ENCODE measurements around the gene RNASE2.
A peak's percentile ranks its signal among the peaks of the same experiment; 100 is the strongest.

Gene RNASE2

DNA sequence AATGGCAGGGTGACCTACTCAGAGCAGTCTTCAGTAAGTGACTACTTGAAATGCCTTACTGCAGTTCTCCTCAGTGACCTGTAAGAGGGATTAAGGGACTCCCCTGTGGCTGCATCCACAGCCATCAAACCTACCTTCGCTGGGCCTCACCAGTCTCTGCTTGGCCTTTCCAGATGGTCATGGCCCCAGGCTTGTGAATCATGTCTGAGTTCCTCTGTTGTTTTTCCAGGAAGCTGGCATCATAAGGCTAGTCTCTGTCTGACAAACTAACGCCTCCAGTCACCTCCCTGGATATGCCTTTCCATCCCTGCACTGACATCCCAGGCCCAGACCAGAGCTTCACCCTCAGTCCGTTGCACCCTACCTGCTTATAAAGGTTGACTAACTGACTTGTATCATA, 14.0 kb downstream of the RNASE2 start:
- H3K4me1 ChIP-seq: no peaks in the 10 kb centered on the region
- H2AFZ ChIP-seq: no peak overlapping the region
- no peak overlapping the region for H3K9ac ChIP-seq
- TF ChIP-seq, protein P1, sequence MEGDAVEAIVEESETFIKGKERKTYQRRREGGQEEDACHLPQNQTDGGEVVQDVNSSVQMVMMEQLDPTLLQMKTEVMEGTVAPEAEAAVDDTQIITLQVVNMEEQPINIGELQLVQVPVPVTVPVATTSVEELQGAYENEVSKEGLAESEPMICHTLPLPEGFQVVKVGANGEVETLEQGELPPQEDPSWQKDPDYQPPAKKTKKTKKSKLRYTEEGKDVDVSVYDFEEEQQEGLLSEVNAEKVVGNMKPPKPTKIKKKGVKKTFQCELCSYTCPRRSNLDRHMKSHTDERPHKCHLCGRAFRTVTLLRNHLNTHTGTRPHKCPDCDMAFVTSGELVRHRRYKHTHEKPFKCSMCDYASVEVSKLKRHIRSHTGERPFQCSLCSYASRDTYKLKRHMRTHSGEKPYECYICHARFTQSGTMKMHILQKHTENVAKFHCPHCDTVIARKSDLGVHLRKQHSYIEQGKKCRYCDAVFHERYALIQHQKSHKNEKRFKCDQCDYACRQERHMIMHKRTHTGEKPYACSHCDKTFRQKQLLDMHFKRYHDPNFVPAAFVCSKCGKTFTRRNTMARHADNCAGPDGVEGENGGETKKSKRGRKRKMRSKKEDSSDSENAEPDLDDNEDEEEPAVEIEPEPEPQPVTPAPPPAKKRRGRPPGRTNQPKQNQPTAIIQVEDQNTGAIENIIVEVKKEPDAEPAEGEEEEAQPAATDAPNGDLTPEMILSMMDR (IDR thresholded peaks at IDR 0.05): no peak
- H3K27me3 ChIP-seq (ENCODE audit: control insufficient read depth, insufficient read depth, low read length): no peaks in the 10 kb centered on the region
- H3K27ac ChIP-seq: no peak overlapping the region
- no peaks in the 10 kb centered on the region for H3K79me2 ChIP-seq
- H3K36me3 ChIP-seq (ENCODE audit: control insufficient read depth, insufficient read depth, low read length): no peaks in the 10 kb centered on the region
- no peak overlapping the region for H3K4me2 ChIP-seq (ENCODE audit: low read length)
- H3K9me3 ChIP-seq (ENCODE audit: control insufficient read depth, low read length): no peaks in the 10 kb centered on the region
- no peak overlapping the region for H3K4me3 ChIP-seq (ENCODE audit: low read depth, low read length)

DNA sequence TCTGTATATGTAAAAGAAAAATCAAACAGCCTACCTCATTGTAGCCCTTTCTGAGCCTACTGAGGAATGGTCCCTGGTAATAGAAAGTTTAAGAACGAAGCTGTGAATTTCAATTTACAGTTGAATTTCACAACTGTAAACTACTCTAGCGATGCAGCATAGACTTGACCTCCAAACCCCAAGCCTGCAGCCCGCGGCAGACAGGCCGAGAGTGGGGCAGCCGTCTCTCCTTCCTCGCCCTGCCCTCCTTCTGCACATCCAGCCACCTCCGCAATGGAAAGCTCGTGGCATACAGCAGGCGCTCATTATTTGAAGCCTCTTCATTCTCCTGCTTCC, 15.3 kb downstream of the RNASE2 start:
- H3K27ac ChIP-seq: no peak overlapping the region
- TF ChIP-seq, protein P1 (IDR thresholded peaks at IDR 0.05): no peak
- no peaks in the 10 kb centered on the region for H3K36me3 ChIP-seq (ENCODE audit: control insufficient read depth, insufficient read depth, low read length)
- H3K4me1 ChIP-seq: no peaks in the 10 kb centered on the region
- no peaks in the 10 kb centered on the region for H3K27me3 ChIP-seq (ENCODE audit: control insufficient read depth, insufficient read depth, low read length)
- no peak overlapping the region for H3K9ac ChIP-seq
- no peaks in the 10 kb centered on the region for H3K79me2 ChIP-seq
- peak overlapping the region; percentile 89 for H3K4me2 ChIP-seq (ENCODE audit: low read length)
- H2AFZ ChIP-seq: peak overlapping the region; percentile 89
- H3K4me3 ChIP-seq (ENCODE audit: low read depth, low read length): no peak overlapping the region
- H3K9me3 ChIP-seq (ENCODE audit: control insufficient read depth, low read length): no peaks in the 10 kb centered on the region

DNA sequence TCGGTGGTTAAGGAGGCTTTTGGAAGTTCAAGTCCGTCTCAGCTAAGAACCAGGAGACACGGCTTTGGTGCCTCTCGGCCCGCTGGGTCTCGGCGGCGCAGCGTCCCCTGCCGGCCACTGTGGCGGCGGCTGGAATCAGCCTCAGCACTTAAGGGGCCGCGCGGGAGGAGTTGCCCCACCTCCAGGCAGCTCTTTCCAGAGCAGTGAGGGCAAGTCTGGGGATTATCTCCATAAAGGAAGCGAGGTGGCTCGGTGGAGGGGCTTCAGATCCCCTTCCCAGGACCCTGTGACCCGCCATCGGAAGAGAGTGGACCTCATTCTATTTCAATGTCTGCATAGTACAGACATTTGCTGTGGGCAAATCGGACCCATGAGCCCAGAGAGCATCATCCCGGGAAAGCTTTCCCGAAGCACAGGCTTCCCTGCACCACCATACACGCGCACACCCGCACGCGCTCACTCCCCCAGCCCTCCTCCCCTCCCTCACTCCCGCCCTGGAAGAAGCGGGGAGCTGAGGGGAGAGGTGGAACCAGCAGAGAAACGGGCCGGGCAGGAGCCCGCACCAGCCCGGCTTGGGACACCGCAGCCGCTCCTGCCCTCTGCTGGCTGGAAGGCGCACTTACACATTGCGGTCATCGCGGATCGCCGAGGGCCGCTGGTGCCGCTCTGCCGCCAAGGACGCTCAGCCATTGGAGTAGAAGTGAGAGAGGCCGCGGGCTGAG, 15.9 kb downstream of the RNASE2 start:
- Histone ChIP-seq H3K27me3 (ENCODE audit: control insufficient read depth, insufficient read depth, low read length) (no peaks in the 10 kb centered on the region), H3K9ac (no peak overlapping the region), H3K27ac (peak overlapping the region; percentile 13), H3K36me3 (ENCODE audit: control insufficient read depth, insufficient read depth, low read length) (no peaks in the 10 kb centered on the region), H2AFZ (peak overlapping the region; percentile 89), H3K4me1 (no peaks in the 10 kb centered on the region), H3K79me2 (no peaks in the 10 kb centered on the region), H3K9me3 (ENCODE audit: control insufficient read depth, low read length) (no peaks in the 10 kb centered on the region), H3K4me2 (ENCODE audit: low read length) (peak overlapping the region; percentile 89), H3K4me3 (ENCODE audit: low read depth, low read length) (peak overlapping the region; percentile 62)
- TF ChIP-seq, protein P1 (IDR thresholded peaks at IDR 0.05): peak; percentile 83

DNA sequence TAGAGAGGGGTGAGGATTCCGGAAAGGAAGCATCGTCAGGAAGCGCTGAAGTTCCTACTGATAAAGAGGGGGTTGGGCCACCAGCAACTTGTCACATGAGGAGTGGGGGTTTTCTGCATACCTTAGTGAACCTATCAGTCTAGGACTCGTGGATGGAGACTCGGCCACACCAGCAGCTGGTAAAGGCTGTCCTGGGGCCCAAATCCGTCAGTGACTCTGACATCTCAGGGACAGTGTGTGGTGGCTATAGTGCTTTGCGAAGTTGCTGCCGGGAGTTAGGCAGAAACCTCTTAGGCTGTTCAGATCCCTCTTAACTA, 16.4 kb downstream of the RNASE2 start:
- Histone ChIP-seq H3K4me3 (ENCODE audit: low read depth, low read length) (peak overlapping the region; percentile 62), H3K79me2 (no peaks in the 10 kb centered on the region), H3K9me3 (ENCODE audit: control insufficient read depth, low read length) (no peaks in the 10 kb centered on the region), H3K4me2 (ENCODE audit: low read length) (peak overlapping the region; percentile 89), H3K27me3 (ENCODE audit: control insufficient read depth, insufficient read depth, low read length) (no peaks in the 10 kb centered on the region), H2AFZ (peak overlapping the region; percentile 89), H3K36me3 (ENCODE audit: control insufficient read depth, insufficient read depth, low read length) (no peaks in the 10 kb centered on the region), H3K27ac (peak overlapping the region; percentile 13), H3K4me1 (no peaks in the 10 kb centered on the region), H3K9ac (no peak overlapping the region)
- TF ChIP-seq, protein P1 (IDR thresholded peaks at IDR 0.05): no peak

DNA sequence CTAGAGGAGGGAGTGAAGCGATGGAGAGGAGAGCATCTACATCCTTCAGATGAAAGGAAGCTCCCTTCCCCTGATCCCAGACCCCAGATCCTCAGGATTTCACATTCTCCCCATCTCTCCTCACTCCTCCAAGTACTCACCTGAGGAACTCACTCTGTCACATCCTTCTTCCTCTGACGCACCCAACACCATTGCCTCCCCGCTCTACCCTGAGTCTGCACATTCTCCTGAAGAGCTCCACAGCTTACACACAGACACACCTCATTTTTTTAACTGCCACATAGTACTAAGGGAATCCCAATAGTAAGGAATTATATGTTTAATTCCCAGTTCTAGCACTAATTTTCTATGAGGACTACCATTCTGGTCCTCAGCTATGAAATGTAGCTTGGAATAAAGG, 18.2 kb downstream of the RNASE2 start:
- no peaks in the 10 kb centered on the region for H3K4me1 ChIP-seq
- no peak overlapping the region for H3K9ac ChIP-seq
- H3K27me3 ChIP-seq (ENCODE audit: control insufficient read depth, insufficient read depth, low read length): no peaks in the 10 kb centered on the region
- TF ChIP-seq, protein P1 (IDR thresholded peaks at IDR 0.05): no peak
- H2AFZ ChIP-seq: no peak overlapping the region
- no peak overlapping the region for H3K27ac ChIP-seq
- H3K36me3 ChIP-seq (ENCODE audit: control insufficient read depth, insufficient read depth, low read length): no peaks in the 10 kb centered on the region
- H3K9me3 ChIP-seq (ENCODE audit: control insufficient read depth, low read length): no peaks in the 10 kb centered on the region
- no peak overlapping the region for H3K4me3 ChIP-seq (ENCODE audit: low read depth, low read length)
- H3K4me2 ChIP-seq (ENCODE audit: low read length): no peak overlapping the region
- H3K79me2 ChIP-seq: no peaks in the 10 kb centered on the region

Data from parathyroid adenoma (tissue), 2 donors.